ENCODE measurements around the gene SBSN.

The SBSN gene, protein sequence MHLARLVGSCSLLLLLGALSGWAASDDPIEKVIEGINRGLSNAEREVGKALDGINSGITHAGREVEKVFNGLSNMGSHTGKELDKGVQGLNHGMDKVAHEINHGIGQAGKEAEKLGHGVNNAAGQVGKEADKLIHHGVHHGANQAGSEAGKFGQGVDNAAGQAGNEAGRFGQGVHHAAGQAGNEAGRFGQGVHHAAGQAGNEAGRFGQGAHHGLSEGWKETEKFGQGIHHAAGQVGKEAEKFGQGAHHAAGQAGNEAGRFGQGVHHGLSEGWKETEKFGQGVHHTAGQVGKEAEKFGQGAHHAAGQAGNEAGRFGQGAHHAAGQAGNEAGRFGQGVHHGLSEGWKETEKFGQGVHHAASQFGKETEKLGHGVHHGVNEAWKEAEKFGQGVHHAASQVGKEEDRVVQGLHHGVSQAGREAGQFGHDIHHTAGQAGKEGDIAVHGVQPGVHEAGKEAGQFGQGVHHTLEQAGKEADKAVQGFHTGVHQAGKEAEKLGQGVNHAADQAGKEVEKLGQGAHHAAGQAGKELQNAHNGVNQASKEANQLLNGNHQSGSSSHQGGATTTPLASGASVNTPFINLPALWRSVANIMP

GRCh38 chr19:35528218-35529038, at the start of gene SBSN:
TSS of gene SBSN (minus strand) at chr19:35528311. CDS start at chr19:35528281, 30 bp downstream.
- no peaks in the 10 kb centered on the region for H3K4me1 ChIP-seq (ENCODE audit: control insufficient read depth in 1 of 2, insufficient read depth in 2 of 2, low read length in 2 of 2)
- H3K27me3 ChIP-seq (ENCODE audit: low read depth, low read length): peaks cover 3% of the 10 kb centered on the region
- H3K4me3 ChIP-seq (ENCODE audit: low read depth in 1 of 2, low read length in 2 of 2): no peak within 1 kb of the TSS
- no peaks in the 10 kb centered on the region for H3K36me3 ChIP-seq (ENCODE audit: control insufficient read depth in 1 of 2, insufficient read depth in 2 of 2, low read length in 2 of 2)
- no peaks in the 10 kb centered on the region for H3K9me3 ChIP-seq (ENCODE audit: control insufficient read depth in 1 of 2, low read length in 2 of 2)
- H3K27ac ChIP-seq (ENCODE audit: low read length): no peak within 1 kb of the TSS

DNA sequence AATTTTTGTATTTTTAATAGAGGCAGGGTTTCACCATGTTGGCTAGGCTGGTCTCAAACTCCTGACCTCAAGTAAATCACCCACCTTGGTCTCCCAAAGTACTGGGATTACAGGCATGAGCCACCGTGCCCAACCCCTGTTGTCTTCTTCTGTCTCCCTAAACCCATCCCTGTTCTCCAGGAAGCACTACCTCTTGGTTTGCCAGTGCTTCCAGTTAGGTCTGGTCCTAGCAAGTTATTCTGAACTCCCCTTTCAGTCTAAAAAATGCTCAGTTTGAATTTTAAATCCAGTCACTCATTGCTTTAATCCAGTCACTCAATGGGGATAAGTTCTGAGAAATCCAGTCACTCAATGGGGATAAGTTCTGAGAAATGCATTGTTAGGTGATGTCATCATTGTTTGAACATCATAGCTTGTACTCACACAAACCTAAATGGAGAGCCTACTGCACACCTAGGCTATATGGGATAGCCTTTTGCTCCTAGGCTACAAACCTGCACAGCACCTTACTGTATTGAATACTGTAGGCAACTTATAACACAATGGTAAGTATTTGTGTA, 43.4 kb upstream of the SBSN start:
- Histone ChIP-seq H3K4me1 (ENCODE audit: control insufficient read depth in 1 of 2, insufficient read depth in 2 of 2, low read length in 2 of 2) (no peaks in the 10 kb centered on the region), H3K4me3 (ENCODE audit: low read depth in 1 of 2, low read length in 2 of 2) (no peak overlapping the region), H3K27ac (ENCODE audit: low read length) (no peak overlapping the region), H3K9me3 (ENCODE audit: control insufficient read depth in 1 of 2, low read length in 2 of 2) (peaks cover 7 to 11% of the 10 kb centered on the region in 2 donors), H3K27me3 (ENCODE audit: low read depth, low read length) (no peaks in the 10 kb centered on the region), H3K36me3 (ENCODE audit: control insufficient read depth in 1 of 2, insufficient read depth in 2 of 2, low read length in 2 of 2) (no peaks in the 10 kb centered on the region)

DNA sequence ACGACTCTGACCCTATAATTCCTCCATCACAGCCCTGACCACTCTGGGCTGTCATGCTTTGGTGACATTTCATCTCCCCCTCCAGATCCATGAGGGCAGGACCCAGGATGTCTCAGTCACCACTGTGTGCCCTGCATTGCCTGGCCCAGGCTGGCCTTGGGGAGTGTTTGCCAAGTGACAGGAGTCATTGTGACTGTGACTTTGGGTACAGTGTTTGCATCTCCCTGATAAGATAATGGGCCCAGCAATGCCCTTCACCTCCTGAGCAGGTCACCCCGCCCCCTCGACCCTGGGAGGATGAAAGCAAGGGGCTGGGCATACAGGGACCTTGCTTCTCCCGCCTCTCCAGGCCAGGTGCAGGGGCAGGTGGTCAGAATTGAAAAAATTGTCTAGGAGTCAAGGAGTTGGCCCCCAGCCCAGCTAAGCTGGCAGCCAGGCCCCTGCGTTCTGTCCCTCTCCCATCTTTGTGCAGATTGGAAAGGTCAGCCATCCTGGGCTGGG, 41.2 kb upstream of the SBSN start:
- H3K36me3 ChIP-seq (ENCODE audit: control insufficient read depth in 1 of 2, insufficient read depth in 2 of 2, low read length in 2 of 2): no peaks in the 10 kb centered on the region
- H3K27me3 ChIP-seq (ENCODE audit: low read depth, low read length): no peaks in the 10 kb centered on the region
- H3K27ac ChIP-seq (ENCODE audit: low read length): no peak overlapping the region
- H3K9me3 ChIP-seq (ENCODE audit: control insufficient read depth in 1 of 2, low read length in 2 of 2): no peaks in the 10 kb centered on the region
- no peak overlapping the region for H3K4me3 ChIP-seq (ENCODE audit: low read depth in 1 of 2, low read length in 2 of 2)
- H3K4me1 ChIP-seq (ENCODE audit: control insufficient read depth in 1 of 2, insufficient read depth in 2 of 2, low read length in 2 of 2): no peaks in the 10 kb centered on the region

DNA sequence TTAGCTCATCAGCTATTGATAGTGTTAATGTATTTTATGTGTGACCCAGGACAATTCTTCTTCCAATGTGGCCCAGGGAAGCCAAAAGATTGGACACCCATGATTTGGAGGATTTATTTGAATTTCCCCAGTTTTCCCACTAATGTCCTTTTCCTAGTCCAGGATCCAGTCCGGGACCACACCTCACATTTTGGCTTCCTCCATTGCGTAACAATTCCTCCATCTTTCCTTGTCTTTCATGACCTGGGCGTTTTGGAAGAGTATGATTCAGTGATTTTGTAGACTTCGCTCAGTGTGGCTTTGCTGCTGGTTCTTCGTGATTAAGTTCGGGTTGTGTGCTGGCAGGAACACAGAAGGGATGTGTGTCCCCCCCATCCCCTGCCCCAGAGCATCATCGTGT, 38.6 kb upstream of the SBSN start:
- Histone ChIP-seq H3K9me3 (ENCODE audit: control insufficient read depth in 1 of 2, low read length in 2 of 2) (no peaks in the 10 kb centered on the region), H3K36me3 (ENCODE audit: control insufficient read depth in 1 of 2, insufficient read depth in 2 of 2, low read length in 2 of 2) (no peaks in the 10 kb centered on the region), H3K4me1 (ENCODE audit: control insufficient read depth in 1 of 2, insufficient read depth in 2 of 2, low read length in 2 of 2) (no peaks in the 10 kb centered on the region), H3K4me3 (ENCODE audit: low read depth in 1 of 2, low read length in 2 of 2) (no peak overlapping the region), H3K27ac (ENCODE audit: low read length) (no peak overlapping the region), H3K27me3 (ENCODE audit: low read depth, low read length) (no peaks in the 10 kb centered on the region)

DNA sequence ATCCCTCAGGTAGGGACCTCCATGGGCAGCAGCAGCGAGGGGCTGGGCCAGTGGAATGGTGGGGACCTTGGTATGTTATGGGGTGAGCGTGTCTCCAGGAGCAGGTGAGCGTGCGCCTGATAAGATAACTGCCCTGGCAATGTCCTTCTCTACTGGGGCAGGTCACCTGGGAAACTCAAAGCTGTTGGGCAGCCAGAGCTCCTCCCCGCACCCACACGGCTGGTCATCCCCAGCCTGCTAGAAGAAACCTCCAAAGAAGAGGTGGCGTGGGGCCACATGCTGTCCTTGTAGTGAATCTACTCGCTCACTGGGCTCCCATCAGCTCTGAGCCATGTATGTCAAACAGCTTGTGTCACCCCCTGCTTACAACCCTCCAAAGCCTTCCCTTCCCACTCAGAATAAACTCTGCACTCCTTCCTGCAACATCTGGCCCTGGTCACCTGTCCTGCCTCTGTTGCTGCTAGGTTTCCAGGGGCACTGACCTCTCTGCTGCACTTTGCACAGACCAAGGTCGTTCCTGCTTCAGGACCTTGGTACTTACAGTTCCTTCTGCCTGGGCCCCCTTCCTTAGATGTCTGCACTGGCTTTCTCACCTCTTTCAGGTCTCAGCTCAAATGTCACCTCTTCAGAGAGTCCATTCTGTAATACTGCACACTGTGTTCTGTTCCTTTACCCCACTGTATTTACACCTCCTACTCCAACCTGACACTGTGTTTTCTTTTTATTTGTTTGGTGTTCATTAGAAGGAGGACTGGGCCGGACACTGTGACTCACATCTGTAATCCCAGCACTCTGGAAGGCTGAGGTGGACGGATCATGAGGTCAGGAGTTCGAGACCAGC, 37.1 kb upstream of the SBSN start:
- Histone ChIP-seq H3K27me3 (ENCODE audit: low read depth, low read length) (no peaks in the 10 kb centered on the region), H3K4me3 (ENCODE audit: low read depth in 1 of 2, low read length in 2 of 2) (no peak overlapping the region)

DNA sequence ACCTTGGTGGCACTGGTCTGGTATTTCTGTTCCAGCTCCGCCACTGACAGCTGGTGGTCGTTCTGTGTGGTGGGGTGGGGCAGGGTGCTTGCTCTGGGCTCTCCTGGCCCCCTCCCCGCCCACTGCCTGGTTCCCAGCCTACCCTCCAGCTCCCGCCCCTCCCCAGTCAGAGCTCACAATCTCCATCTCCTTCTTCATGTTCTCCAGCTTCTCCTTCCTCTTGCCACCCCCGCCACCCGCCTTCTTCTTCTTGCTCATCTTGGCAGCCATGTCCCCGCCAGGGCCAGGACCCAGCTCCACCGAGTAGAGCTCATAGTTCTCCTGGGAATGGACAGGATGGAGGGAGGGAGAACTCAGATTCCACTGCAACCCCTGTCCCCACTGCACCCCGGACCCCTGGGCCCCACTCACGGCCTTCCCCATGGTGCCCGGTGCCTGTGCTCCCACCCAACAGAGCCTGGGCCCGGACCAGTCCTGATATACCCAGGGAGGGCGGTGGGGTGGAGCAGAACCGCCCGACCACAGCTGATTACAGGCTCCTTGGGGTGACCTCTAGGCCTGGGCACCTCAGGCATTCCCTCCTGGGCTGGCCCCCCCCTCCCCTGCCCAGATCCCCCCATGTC, 35.2 kb upstream of the SBSN start, which contains the start of gene ATP4A:
ATP4A (minus strand) TSS at position 452 of the 623 bp plus-strand sequence; CDS start at position 423, 29 bp downstream.
- Histone ChIP-seq H3K4me1 (ENCODE audit: control insufficient read depth in 1 of 2, insufficient read depth in 2 of 2, low read length in 2 of 2) (peaks cover 0 to 2% of the 10 kb centered on the region in 2 donors), H3K36me3 (ENCODE audit: control insufficient read depth in 1 of 2, insufficient read depth in 2 of 2, low read length in 2 of 2) (no peaks in the 10 kb centered on the region), H3K9me3 (ENCODE audit: control insufficient read depth in 1 of 2, low read length in 2 of 2) (no peaks in the 10 kb centered on the region), H3K4me3 (ENCODE audit: low read depth in 1 of 2, low read length in 2 of 2) (no peak within 1 kb of the TSS), H3K27me3 (ENCODE audit: low read depth, low read length) (peaks cover 12% of the 10 kb centered on the region), H3K27ac (ENCODE audit: low read length) (no peak within 1 kb of the TSS)

More for the DNA sequence above, 37.1 kb upstream of the SBSN start:
- H3K36me3 ChIP-seq (ENCODE audit: control insufficient read depth in 1 of 2, insufficient read depth in 2 of 2, low read length in 2 of 2): no peaks in the 10 kb centered on the region
- no peaks in the 10 kb centered on the region for H3K4me1 ChIP-seq (ENCODE audit: control insufficient read depth in 1 of 2, insufficient read depth in 2 of 2, low read length in 2 of 2)
- no peak overlapping the region for H3K27ac ChIP-seq (ENCODE audit: low read length)
- H3K9me3 ChIP-seq (ENCODE audit: control insufficient read depth in 1 of 2, low read length in 2 of 2): no peaks in the 10 kb centered on the region

GRCh38 chr19:35562776-35563175, 34.7 kb upstream of the SBSN start:
- Histone ChIP-seq H3K9me3 (ENCODE audit: control insufficient read depth in 1 of 2, low read length in 2 of 2) (no peaks in the 10 kb centered on the region), H3K4me3 (ENCODE audit: low read depth in 1 of 2, low read length in 2 of 2) (no peak overlapping the region), H3K36me3 (ENCODE audit: control insufficient read depth in 1 of 2, insufficient read depth in 2 of 2, low read length in 2 of 2) (no peaks in the 10 kb centered on the region), H3K4me1 (ENCODE audit: control insufficient read depth in 1 of 2, insufficient read depth in 2 of 2, low read length in 2 of 2) (peaks cover 0 to 7% of the 10 kb centered on the region in 2 donors), H3K27me3 (ENCODE audit: low read depth, low read length) (peaks cover 13% of the 10 kb centered on the region), H3K27ac (ENCODE audit: low read length) (no peak overlapping the region)

DNA sequence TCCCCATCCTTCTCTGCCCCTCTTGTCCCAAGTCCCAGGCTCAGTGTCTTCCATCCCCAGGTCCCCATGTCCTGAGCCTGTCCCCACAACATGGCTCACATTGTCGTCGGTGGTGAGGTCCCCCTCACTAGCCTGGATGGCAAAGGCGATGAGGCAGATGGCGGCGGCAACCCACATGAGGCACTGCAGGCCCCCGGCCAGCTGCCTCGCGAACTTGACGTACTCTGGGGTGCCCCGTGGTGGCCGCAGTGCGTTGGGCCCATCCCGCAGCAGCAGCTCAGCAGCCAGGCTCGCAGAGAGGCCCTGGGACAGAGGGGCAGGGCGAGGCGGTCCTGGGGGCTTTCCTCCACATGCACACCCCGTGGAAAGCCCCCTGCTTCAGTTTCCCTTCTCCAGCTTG, 34.2 kb upstream of the SBSN start:
- H3K4me1 ChIP-seq (ENCODE audit: control insufficient read depth in 1 of 2, insufficient read depth in 2 of 2, low read length in 2 of 2): peaks cover 0 to 8% of the 10 kb centered on the region in 2 donors
- H3K27me3 ChIP-seq (ENCODE audit: low read depth, low read length): peaks cover 13% of the 10 kb centered on the region
- H3K27ac ChIP-seq (ENCODE audit: low read length): no peak overlapping the region

DNA sequence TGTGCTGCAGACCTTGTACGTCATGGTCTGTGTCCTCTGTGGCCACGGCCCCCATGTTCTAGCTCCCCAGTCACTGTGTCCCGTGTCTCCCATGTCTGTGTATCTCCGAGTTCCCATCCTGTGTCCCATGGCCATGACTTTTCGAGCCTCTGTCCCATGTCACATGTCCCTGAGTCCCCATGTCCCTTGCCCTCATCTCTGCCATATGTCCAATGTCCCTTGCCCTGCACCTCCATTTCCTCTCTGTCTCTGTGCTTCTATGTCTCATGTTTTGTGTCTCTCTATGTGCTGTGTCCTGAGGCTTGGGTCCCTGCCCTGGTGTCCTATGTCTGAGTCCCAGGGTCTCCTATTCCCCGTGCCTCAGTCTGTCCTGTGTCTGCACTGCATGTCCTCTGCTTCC, 33.3 kb upstream of the SBSN start:
- Histone ChIP-seq H3K36me3 (ENCODE audit: control insufficient read depth in 1 of 2, insufficient read depth in 2 of 2, low read length in 2 of 2) (no peaks in the 10 kb centered on the region), H3K27ac (ENCODE audit: low read length) (no peak overlapping the region), H3K4me1 (ENCODE audit: control insufficient read depth in 1 of 2, insufficient read depth in 2 of 2, low read length in 2 of 2) (peaks cover 0 to 8% of the 10 kb centered on the region in 2 donors), H3K4me3 (ENCODE audit: low read depth in 1 of 2, low read length in 2 of 2) (no peak overlapping the region), H3K9me3 (ENCODE audit: control insufficient read depth in 1 of 2, low read length in 2 of 2) (no peaks in the 10 kb centered on the region), H3K27me3 (ENCODE audit: low read depth, low read length) (peaks cover 13% of the 10 kb centered on the region)

More for the DNA sequence above, 34.2 kb upstream of the SBSN start:
- Histone ChIP-seq H3K9me3 (ENCODE audit: control insufficient read depth in 1 of 2, low read length in 2 of 2) (no peaks in the 10 kb centered on the region), H3K4me3 (ENCODE audit: low read depth in 1 of 2, low read length in 2 of 2) (no peak overlapping the region), H3K36me3 (ENCODE audit: control insufficient read depth in 1 of 2, insufficient read depth in 2 of 2, low read length in 2 of 2) (no peaks in the 10 kb centered on the region)

GRCh38 chr19:35560677-35561076, 32.6 kb upstream of the SBSN start:
- Histone ChIP-seq H3K27me3 (ENCODE audit: low read depth, low read length) (peaks cover 13% of the 10 kb centered on the region), H3K4me3 (ENCODE audit: low read depth in 1 of 2, low read length in 2 of 2) (no peak overlapping the region), H3K4me1 (ENCODE audit: control insufficient read depth in 1 of 2, insufficient read depth in 2 of 2, low read length in 2 of 2) (peaks cover 0 to 8% of the 10 kb centered on the region in 2 donors), H3K9me3 (ENCODE audit: control insufficient read depth in 1 of 2, low read length in 2 of 2) (no peaks in the 10 kb centered on the region), H3K27ac (ENCODE audit: low read length) (no peak overlapping the region), H3K36me3 (ENCODE audit: control insufficient read depth in 1 of 2, insufficient read depth in 2 of 2, low read length in 2 of 2) (no peaks in the 10 kb centered on the region)

All from muscle layer of duodenum (tissue), 2 donors.